Ascending aorta (tissue), 2 donors: Measurements from ENCODE around the gene RNF111. TPM values are rescaled to one million over a fixed set of nuclear protein-coding genes. Genes with fewer than 3 reads are reported as not detected.

Experiments
- DNase-seq, 2 donors: peaks; one replicate each; pipeline ENCODE4 v3.0.0-alpha.2; 2019; ENCODE audit warnings: low spot score in 2 of 2
- H3K27ac ChIP-seq, 2 donors: fragments of 200-600 bp; sonication (generic); one replicate each; pipeline ENCODE4 v1.5.1; 2016 to 2017; ENCODE audit warnings: mild to moderate bottlenecking in 1 of 2
- H3K27me3 ChIP-seq: fragments of 200-600 bp; sonication (generic); one replicate; pipeline ENCODE4 v1.5.1; 2017
- H3K36me3 ChIP-seq, 2 donors: fragments of 200-600 bp; sonication (generic); one replicate each; pipeline ENCODE4 v1.5.1; 2016
- H3K4me1 ChIP-seq, 2 donors: fragments of 200-600 bp; sonication (generic); one replicate each; pipeline ENCODE4 v1.5.1; 2016 to 2017; ENCODE audit warnings: mild to moderate bottlenecking in 1 of 2
- H3K4me3 ChIP-seq, 2 donors: fragments of 200-600 bp; sonication (generic); one replicate each; pipeline ENCODE4 v1.5.1; 2016 to 2017; ENCODE audit warnings: mild to moderate bottlenecking in 1 of 2
- H3K9me3 ChIP-seq, 2 donors: fragments of 200-600 bp; sonication (generic); one replicate each; pipeline ENCODE4 v1.5.1; 2016
- CTCF ChIP-seq, 3 experiments: fragments of 200-600 bp in 2 of 3; fragments of 450-650 bp in 1 of 3; sonication (generic) in 2 of 3; IDR thresholded peaks; one replicate each; pipeline ENCODE4 v1.5.1; 2016 to 2019; ENCODE audit warnings: antibody characterized with exemption in 3 of 3, mild to moderate bottlenecking in 1 of 3, moderate library complexity in 1 of 3
- intact Hi-C: fragments of 100-400 bp; cut with DNase I; formaldehyde crosslinking; loops from one replicate; pipeline ENCODE4 v1.15.1; 2023
- total RNA-seq: library from RNA; depleted of rRNA; stranded (reverse); fragments of >200 nt; gene quantifications from one replicate; pipeline ENCODE4 v1.1.0, GENCODE V29; 2016

RNF111 gene
- total RNA-seq, 1 donor from 2014 or later = 12.2 TPM

GRCh38 chr15:59042041-59042440, 54.6 kb downstream of the RNF111 start:
- Histone ChIP-seq H3K27me3 (no peaks in the 10 kb centered on the region), H3K9me3 (no peaks in the 10 kb centered on the region), H3K27ac (no peak overlapping the region), H3K4me1 (peaks cover 0 to 3% of the 10 kb centered on the region in 2 donors), H3K36me3 (peaks cover 3 to 7% of the 10 kb centered on the region in 2 donors), H3K4me3 (no peak overlapping the region)
- intact Hi-C loops = no loop called here
- DNase-seq = no peak
- TF ChIP-seq CTCF (IDR thresholded peaks at IDR 0.05) = no peak

- no peak for DNase-seq
Observed at GRCh38 chr15:59048897-59049296, 61.4 kb downstream of the RNF111 start.

GRCh38 chr15:59051873-59052861, 64.7 kb downstream of the RNF111 start:
- no peak for DNase-seq
- Histone ChIP-seq H3K36me3 (peaks cover 14 to 33% of the 10 kb centered on the region in 2 donors), H3K27ac (no peak overlapping the region), H3K27me3 (no peaks in the 10 kb centered on the region), H3K9me3 (no peaks in the 10 kb centered on the region), H3K4me1 (no peaks in the 10 kb centered on the region), H3K4me3 (no peak overlapping the region)
- TF ChIP-seq CTCF (IDR thresholded peaks at IDR 0.05) = no peak
- intact Hi-C loops = no loop called here

More at GRCh38 chr15:59048897-59049296, 61.4 kb downstream of the RNF111 start:
- Histone ChIP-seq H3K4me1 (peaks cover 0 to 3% of the 10 kb centered on the region in 2 donors), H3K4me3 (no peak overlapping the region), H3K9me3 (no peaks in the 10 kb centered on the region), H3K27ac (no peak overlapping the region), H3K36me3 (peaks cover 0 to 15% of the 10 kb centered on the region in 2 donors), H3K27me3 (no peaks in the 10 kb centered on the region)
- no peak for TF ChIP-seq CTCF (IDR thresholded peaks at IDR 0.05)
- intact Hi-C loops = no loop called here

GRCh38 chr15:59052915-59053407, 65.5 kb downstream of the RNF111 start:
- DNase-seq = no peak

GRCh38 chr15:59053482-59053881, 66.0 kb downstream of the RNF111 start:
- H3K27ac ChIP-seq = no peak overlapping the region
- no peak overlapping the region for H3K4me3 ChIP-seq
- no peaks in the 10 kb centered on the region for H3K27me3 ChIP-seq
- intact Hi-C loops = no loop called here
- TF ChIP-seq CTCF (IDR thresholded peaks at IDR 0.05) = no peak
- peaks cover 18 to 37% of the 10 kb centered on the region in 2 donors for H3K36me3 ChIP-seq
- H3K9me3 ChIP-seq = no peaks in the 10 kb centered on the region
- DNase-seq = no peak
- H3K4me1 ChIP-seq = no peaks in the 10 kb centered on the region

More at GRCh38 chr15:59052915-59053407, 65.5 kb downstream of the RNF111 start:
- intact Hi-C loops = no loop called here
- no peaks in the 10 kb centered on the region for H3K9me3 ChIP-seq
- H3K27ac ChIP-seq = no peak overlapping the region
- H3K27me3 ChIP-seq = no peaks in the 10 kb centered on the region
- H3K4me1 ChIP-seq = no peaks in the 10 kb centered on the region
- peaks cover 18 to 33% of the 10 kb centered on the region in 2 donors for H3K36me3 ChIP-seq
- no peak overlapping the region for H3K4me3 ChIP-seq
- TF ChIP-seq CTCF (IDR thresholded peaks at IDR 0.05) = no peak
